Liver (tissue), 9 donors: ENCODE measurements around the gene ZNF487. TPM values are rescaled to one million over a fixed set of nuclear protein-coding genes. Genes with fewer than 3 reads are reported as not detected.

Source experiments
- DNase-seq: peaks from one replicate; pipeline ENCODE4 v3.0.0-alpha.2; 2017; ENCODE audit warnings: low spot score
- H3K27ac ChIP-seq, 2 donors: one replicate each; pipeline ENCODE4 v1.7.0; 2013; ENCODE audit warnings: inconsistent platforms in 2 of 2, low read length in 2 of 2, control low read depth in 1 of 2, low read depth in 1 of 2, mild to moderate bottlenecking in 1 of 2
- H3K27me3 ChIP-seq, 4 donors: one replicate each; pipeline versions ENCODE4 v1.6.1 to v1.7.0; 2013; ENCODE audit warnings: low read length in 3 of 4, inconsistent platforms in 1 of 4, mild to moderate bottlenecking in 1 of 4, moderate library complexity in 1 of 4; ENCODE audit not compliant: control insufficient read depth in 4 of 4, insufficient read depth in 4 of 4
- H3K36me3 ChIP-seq, 4 donors: one replicate each; pipeline versions ENCODE4 v1.6.1 to v1.7.0; 2013; ENCODE audit warnings: low read length in 3 of 4, mild to moderate bottlenecking in 3 of 4, low read depth in 1 of 4, moderate library complexity in 1 of 4; ENCODE audit not compliant: control insufficient read depth in 4 of 4, insufficient read depth in 3 of 4
- H3K4me1 ChIP-seq, 4 donors: one replicate each; pipeline versions ENCODE4 v1.6.1 to v1.7.0; 2013; ENCODE audit warnings: low read length in 3 of 4, mild to moderate bottlenecking in 3 of 4, moderate library complexity in 1 of 4; ENCODE audit not compliant: control insufficient read depth in 4 of 4, insufficient read depth in 4 of 4
- H3K4me3 ChIP-seq, 3 donors: one replicate each; pipeline versions ENCODE4 v1.6.1 to v1.7.0; 2013; ENCODE audit warnings: low read length in 3 of 3, control low read depth in 1 of 3, low read depth in 1 of 3, mild to moderate bottlenecking in 1 of 3
- H3K9ac ChIP-seq, 2 donors: one replicate each; pipeline ENCODE4 v1.7.0; 2013; ENCODE audit warnings: low read length in 2 of 2, mild to moderate bottlenecking in 2 of 2, moderate library complexity in 2 of 2, control low read depth in 1 of 2, low read depth in 1 of 2
- H3K9me3 ChIP-seq, 4 donors: one replicate each; pipeline versions ENCODE4 v1.6.1 to v1.7.0; 2013; ENCODE audit warnings: low read length in 3 of 4; ENCODE audit not compliant: control insufficient read depth in 4 of 4
- CTCF ChIP-seq: fragments of 150-350 bp; IDR thresholded peaks from 2 replicates; pipeline ENCODE4 v1.5.1; 2017; ENCODE audit warnings: improper control_type of control experiment, low read depth, low read length; ENCODE audit not compliant: missing input control
- EGR1 ChIP-seq, 2 donors: IDR thresholded peaks; 2 replicates each; pipeline ENCODE4 v1.6.1; 2016 to 2018; ENCODE audit warnings: antibody characterized with exemption in 2 of 2, low read depth in 2 of 2
- FOXA1 ChIP-seq: IDR thresholded peaks from 2 replicates; pipeline ENCODE4 v1.6.1; 2016; ENCODE audit warnings: antibody characterized with exemption
- GABPA ChIP-seq, 2 donors: IDR thresholded peaks in 1 of 2; conservative IDR thresholded peaks in 1 of 2; 2 replicates each; pipeline ENCODE4 v1.6.1; 2016; ENCODE audit warnings: antibody characterized with exemption in 2 of 2, mild to moderate bottlenecking in 1 of 2, moderate library complexity in 1 of 2
- RAD21 ChIP-seq, 2 donors: IDR thresholded peaks; 2 replicates each; pipeline ENCODE4 v1.6.1; 2016; ENCODE audit warnings: antibody characterized with exemption in 2 of 2, mild to moderate bottlenecking in 2 of 2
- RXRA ChIP-seq, 2 donors: IDR thresholded peaks; 2 replicates each; pipeline ENCODE4 v1.6.1; 2017 to 2018; ENCODE audit warnings: antibody characterized with exemption in 2 of 2, mild to moderate bottlenecking in 1 of 2
- SP1 ChIP-seq: IDR thresholded peaks from 2 replicates; pipeline ENCODE4 v1.6.1; 2018; ENCODE audit warnings: antibody characterized with exemption, mild to moderate bottlenecking
- TAF1 ChIP-seq: conservative IDR thresholded peaks from 2 replicates; pipeline ENCODE4 v1.6.1; 2016; ENCODE audit warnings: antibody characterized with exemption, mild to moderate bottlenecking
- WGBS: extraction: QIAGEN DNeasy Blood & Tissue Kit; methylation state at CpG from one replicate; pipeline ENCODE4 v1.1.7; 2013; 5-methylcytosine and 5-hydroxymethylcytosine counted together
- polyA plus RNA-seq, 2 donors: library from polyadenylated mRNA; stranded (reverse) in 1 of 2; unstranded in 1 of 2; fragments of 200-250 nt in 1 of 2; fragments of >200 nt in 1 of 2; fragmentation: Nextera tagmentation in 1 of 2; extraction: Ambion mirVana in 1 of 2; gene quantifications; one replicate each; pipeline versions ENCODE4 v1.2.1 to v1.2.3, GENCODE V29; 2013 to 2015
- total RNA-seq, 2 donors: library from RNA; depleted of rRNA; stranded (reverse); fragments of >200 nt; gene quantifications; one replicate each; pipeline ENCODE4 v1.2.3, GENCODE V29; 2014
- TF ChIP-seq, protein P1 (sequence below): IDR thresholded peaks from 2 replicates; pipeline ENCODE4 v1.6.1; 2016; ENCODE audit warnings: antibody characterized with exemption, mild to moderate bottlenecking
- TF ChIP-seq, protein P2 (sequence below): IDR thresholded peaks from 2 replicates; pipeline ENCODE4 v1.6.1; 2016; ENCODE audit warnings: antibody characterized with exemption
- TF ChIP-seq, protein P3 (sequence below): IDR thresholded peaks from 2 replicates; pipeline ENCODE4 v1.6.1; 2016; ENCODE audit warnings: antibody characterized with exemption
- donor health status: healthy.
- donor health status: healthy.
- donor health status: healthy.
- donor health status: healthy.
- donor health status: healthy.

ZNF487 gene
- total and polyA plus RNA-seq, 4 donors, result 1.3 to 4.8 (median 1.9) TPM

DNA sequence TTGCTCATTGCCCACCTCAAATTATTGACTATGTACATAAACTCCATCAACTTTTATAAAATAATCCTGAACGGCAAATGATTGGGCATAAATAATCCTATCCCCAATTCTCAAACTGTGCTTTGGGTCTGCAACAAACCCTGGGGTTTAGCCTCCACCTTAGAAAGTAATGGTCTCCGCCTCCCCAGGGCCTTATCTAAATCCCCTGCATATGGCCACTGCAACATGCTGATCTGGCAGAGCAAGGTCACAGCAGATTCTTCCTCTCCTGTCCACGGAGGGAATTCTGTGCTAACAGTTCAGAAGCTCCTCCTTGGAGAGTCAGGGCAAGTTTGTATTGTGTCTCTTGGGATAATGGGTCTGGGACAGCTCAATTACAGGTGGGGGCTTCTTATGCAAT is 47.0 kb upstream of the ZNF487 start:
- WGBS, result 65% methylated on average over 3 of the region's 3 CpGs
- H3K9ac ChIP-seq, result no peak overlapping the region
- TF ChIP-seq, protein P1, sequence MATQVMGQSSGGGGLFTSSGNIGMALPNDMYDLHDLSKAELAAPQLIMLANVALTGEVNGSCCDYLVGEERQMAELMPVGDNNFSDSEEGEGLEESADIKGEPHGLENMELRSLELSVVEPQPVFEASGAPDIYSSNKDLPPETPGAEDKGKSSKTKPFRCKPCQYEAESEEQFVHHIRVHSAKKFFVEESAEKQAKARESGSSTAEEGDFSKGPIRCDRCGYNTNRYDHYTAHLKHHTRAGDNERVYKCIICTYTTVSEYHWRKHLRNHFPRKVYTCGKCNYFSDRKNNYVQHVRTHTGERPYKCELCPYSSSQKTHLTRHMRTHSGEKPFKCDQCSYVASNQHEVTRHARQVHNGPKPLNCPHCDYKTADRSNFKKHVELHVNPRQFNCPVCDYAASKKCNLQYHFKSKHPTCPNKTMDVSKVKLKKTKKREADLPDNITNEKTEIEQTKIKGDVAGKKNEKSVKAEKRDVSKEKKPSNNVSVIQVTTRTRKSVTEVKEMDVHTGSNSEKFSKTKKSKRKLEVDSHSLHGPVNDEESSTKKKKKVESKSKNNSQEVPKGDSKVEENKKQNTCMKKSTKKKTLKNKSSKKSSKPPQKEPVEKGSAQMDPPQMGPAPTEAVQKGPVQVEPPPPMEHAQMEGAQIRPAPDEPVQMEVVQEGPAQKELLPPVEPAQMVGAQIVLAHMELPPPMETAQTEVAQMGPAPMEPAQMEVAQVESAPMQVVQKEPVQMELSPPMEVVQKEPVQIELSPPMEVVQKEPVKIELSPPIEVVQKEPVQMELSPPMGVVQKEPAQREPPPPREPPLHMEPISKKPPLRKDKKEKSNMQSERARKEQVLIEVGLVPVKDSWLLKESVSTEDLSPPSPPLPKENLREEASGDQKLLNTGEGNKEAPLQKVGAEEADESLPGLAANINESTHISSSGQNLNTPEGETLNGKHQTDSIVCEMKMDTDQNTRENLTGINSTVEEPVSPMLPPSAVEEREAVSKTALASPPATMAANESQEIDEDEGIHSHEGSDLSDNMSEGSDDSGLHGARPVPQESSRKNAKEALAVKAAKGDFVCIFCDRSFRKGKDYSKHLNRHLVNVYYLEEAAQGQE, result no peak
- peaks cover 0 to 29% (median 15%) of the 10 kb centered on the region in 4 donors for H3K4me1 ChIP-seq
- H3K9me3 ChIP-seq, result no peaks in the 10 kb centered on the region
- no peak for DNase-seq
- H3K27ac ChIP-seq, result no peak overlapping the region
- no peaks in the 10 kb centered on the region for H3K27me3 ChIP-seq
- peaks cover 23 to 79% (median 75%) of the 10 kb centered on the region in 4 donors for H3K36me3 ChIP-seq
- no peak overlapping the region for H3K4me3 ChIP-seq

DNA sequence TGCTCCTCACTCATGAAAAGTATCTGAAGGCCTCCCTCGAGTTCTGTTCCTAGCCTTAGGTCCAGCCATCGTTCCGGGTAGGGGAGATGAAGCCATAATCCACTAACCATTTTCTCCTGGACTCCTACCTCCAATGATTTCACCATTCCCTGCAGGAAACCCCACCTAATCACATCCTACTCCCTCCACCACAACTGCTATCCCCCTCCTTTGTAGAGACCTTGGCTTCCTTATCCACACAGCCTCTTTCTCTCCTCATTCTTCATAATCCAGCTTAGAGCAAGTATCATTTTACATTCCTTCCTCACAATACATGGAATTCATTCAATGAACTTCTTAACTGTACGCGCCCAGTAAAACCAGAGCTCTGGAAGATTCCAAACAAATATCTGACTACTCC is 46.6 kb upstream of the ZNF487 start:
- Histone ChIP-seq H3K27me3 (no peaks in the 10 kb centered on the region), H3K4me3 (no peak overlapping the region), H3K9ac (no peak overlapping the region), H3K9me3 (no peaks in the 10 kb centered on the region), H3K4me1 (peaks cover 0 to 34% (median 19%) of the 10 kb centered on the region in 4 donors), H3K27ac (no peak overlapping the region), H3K36me3 (peaks cover 23 to 78% (median 75%) of the 10 kb centered on the region in 4 donors)
- WGBS, result 86% methylated on average over 5 of the region's 5 CpGs
- TF ChIP-seq SP1 (no peak), GABPA (IDR thresholded peaks at IDR 0.05 in 1 of 2, conservative IDR thresholded peaks at IDR 0.05 in 1 of 2) (no peak), RXRA (IDR thresholded peaks at IDR 0.05) (no peak)
- no peak for DNase-seq

- Histone ChIP-seq H3K4me1 (peaks cover 0 to 38% (median 21%) of the 10 kb centered on the region in 4 donors), H3K27ac (no peak overlapping the region), H3K4me3 (no peak overlapping the region), H3K36me3 (peaks cover 23 to 75% (median 73%) of the 10 kb centered on the region in 4 donors), H3K9me3 (no peaks in the 10 kb centered on the region), H3K9ac (no peak overlapping the region), H3K27me3 (no peaks in the 10 kb centered on the region)
- TF ChIP-seq RAD21 (IDR thresholded peaks at IDR 0.05), result peak; percentile 69 to 80
- TF ChIP-seq CTCF, result peak; percentile 25
- no peak for TF ChIP-seq SP1
- no peak for TF ChIP-seq EGR1 (IDR thresholded peaks at IDR 0.05; ENCODE audit: low read depth in 2 of 2)
- 78% methylated on average over 7 of the region's 7 CpGs for WGBS
- no peak for DNase-seq
These were observed 46.2 kb upstream of the ZNF487 start for GRCh38 chr10:43390759-43391158.

DNA sequence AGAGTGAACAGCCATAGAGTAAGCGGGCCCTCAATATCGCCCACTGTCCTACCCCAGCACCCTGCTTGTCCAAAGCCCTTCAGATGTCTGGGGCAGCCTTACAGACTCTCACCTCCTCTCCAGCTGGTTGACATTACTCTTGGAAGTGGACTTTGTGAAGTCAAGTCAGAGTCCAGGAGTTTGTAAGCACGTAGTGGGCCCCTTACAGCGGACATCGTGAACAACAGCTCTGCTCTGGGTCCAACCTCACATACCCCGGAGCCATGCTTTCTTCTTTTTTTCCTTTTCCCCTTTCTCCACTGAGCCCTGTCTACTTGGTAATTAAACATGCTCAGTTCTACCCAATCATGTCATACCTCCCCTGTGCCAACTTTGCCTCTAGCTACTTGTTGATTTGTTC is 45.4 kb upstream of the ZNF487 start:
- Histone ChIP-seq H3K9me3 (no peaks in the 10 kb centered on the region), H3K9ac (no peak overlapping the region), H3K36me3 (peaks cover 22 to 69% (median 66%) of the 10 kb centered on the region in 4 donors), H3K27ac (no peak overlapping the region), H3K4me3 (no peak overlapping the region), H3K4me1 (peaks cover 0 to 40% (median 23%) of the 10 kb centered on the region in 4 donors), H3K27me3 (no peaks in the 10 kb centered on the region)
- 76% methylated on average over 6 of the region's 6 CpGs for WGBS
- no peak for DNase-seq
- TF ChIP-seq GABPA (IDR thresholded peaks at IDR 0.05 in 1 of 2, conservative IDR thresholded peaks at IDR 0.05 in 1 of 2), result no peak
- no peak for TF ChIP-seq FOXA1
- TF ChIP-seq RAD21 (IDR thresholded peaks at IDR 0.05), result no peak
- no peak for TF ChIP-seq TAF1
- TF ChIP-seq CTCF, result no peak
- TF ChIP-seq, protein P2, sequence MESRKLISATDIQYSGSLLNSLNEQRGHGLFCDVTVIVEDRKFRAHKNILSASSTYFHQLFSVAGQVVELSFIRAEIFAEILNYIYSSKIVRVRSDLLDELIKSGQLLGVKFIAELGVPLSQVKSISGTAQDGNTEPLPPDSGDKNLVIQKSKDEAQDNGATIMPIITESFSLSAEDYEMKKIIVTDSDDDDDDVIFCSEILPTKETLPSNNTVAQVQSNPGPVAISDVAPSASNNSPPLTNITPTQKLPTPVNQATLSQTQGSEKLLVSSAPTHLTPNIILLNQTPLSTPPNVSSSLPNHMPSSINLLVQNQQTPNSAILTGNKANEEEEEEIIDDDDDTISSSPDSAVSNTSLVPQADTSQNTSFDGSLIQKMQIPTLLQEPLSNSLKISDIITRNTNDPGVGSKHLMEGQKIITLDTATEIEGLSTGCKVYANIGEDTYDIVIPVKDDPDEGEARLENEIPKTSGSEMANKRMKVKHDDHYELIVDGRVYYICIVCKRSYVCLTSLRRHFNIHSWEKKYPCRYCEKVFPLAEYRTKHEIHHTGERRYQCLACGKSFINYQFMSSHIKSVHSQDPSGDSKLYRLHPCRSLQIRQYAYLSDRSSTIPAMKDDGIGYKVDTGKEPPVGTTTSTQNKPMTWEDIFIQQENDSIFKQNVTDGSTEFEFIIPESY, result no peak
- TF ChIP-seq, protein P3, sequence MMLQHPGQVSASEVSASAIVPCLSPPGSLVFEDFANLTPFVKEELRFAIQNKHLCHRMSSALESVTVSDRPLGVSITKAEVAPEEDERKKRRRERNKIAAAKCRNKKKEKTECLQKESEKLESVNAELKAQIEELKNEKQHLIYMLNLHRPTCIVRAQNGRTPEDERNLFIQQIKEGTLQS, result no peak
